SK-N-MC (cell line): ENCODE measurements around the gene ELFN1.

Source experiments
- DNase-seq: peaks from one replicate; pipeline ENCODE4 v3.0.0-alpha.2; 2011; ENCODE audit warnings: low read depth, low spot score
- H3K27ac ChIP-seq: fragments of 200-600 bp; sonication (generic); 2 replicates; pipeline ENCODE4 v1.5.1; 2016; ENCODE audit warnings: mixed run types
- H3K36me3 ChIP-seq: fragments of 200-600 bp; sonication (generic); 2 replicates; pipeline ENCODE4 v1.6.1; 2017; ENCODE audit warnings: antibody characterized with exemption, low read length, mixed read lengths; ENCODE audit not compliant: insufficient read depth
- H3K4me3 ChIP-seq: fragments of 200-600 bp; sonication (generic); 2 replicates; pipeline ENCODE4 v1.5.1; 2016
- H3K9ac ChIP-seq: fragments of 200-600 bp; sonication (generic); 2 replicates; pipeline ENCODE4 v1.8.0; 2017; ENCODE audit warnings: mixed run types, mixed read lengths; ENCODE audit not compliant: insufficient read length
- H3K9me3 ChIP-seq: fragments of 200-600 bp; sonication (generic); 2 replicates; pipeline ENCODE4 v1.6.1; 2017; ENCODE audit warnings: low read depth, mild to moderate bottlenecking, antibody characterized with exemption, low read length, moderate library complexity, mixed read lengths
- EZH2 ChIP-seq: fragments of 200-600 bp; sonication (generic); IDR thresholded peaks from one replicate; pipeline ENCODE4 v1.6.1; 2017; ENCODE audit warnings: antibody characterized with exemption
- FOXP2 ChIP-seq: optimal IDR thresholded peaks from 2 replicates; pipeline ENCODE3; 2011; ENCODE audit warnings: mild to moderate bottlenecking, moderate library complexity; ENCODE audit not compliant: insufficient read depth; ENCODE audit errors: extremely low read length, control extremely low read depth
- POLR2AphosphoS5 ChIP-seq: IDR thresholded peaks from 2 replicates; pipeline ENCODE4 v1.6.1; 2012; ENCODE audit warnings: mild to moderate bottlenecking, low read depth, low read length, borderline replicate concordance

ELFN1 gene

GRCh38 chr7:1640376-1641172 is 29.5 kb upstream of the ELFN1 start:
- H3K9ac ChIP-seq, result no peak overlapping the region
- no peak for DNase-seq
- H3K27ac ChIP-seq, result no peak overlapping the region
- no peaks in the 10 kb centered on the region for H3K36me3 ChIP-seq
- TF ChIP-seq POLR2AphosphoS5 (no peak), FOXP2 (no peak), EZH2 (no peak)
- no peak overlapping the region for H3K4me3 ChIP-seq
- no peaks in the 10 kb centered on the region for H3K9me3 ChIP-seq

- TF ChIP-seq POLR2AphosphoS5 (no peak), FOXP2 (no peak), EZH2 (no peak)
- DNase-seq, result no peak
- H3K9me3 ChIP-seq, result no peaks in the 10 kb centered on the region
- H3K36me3 ChIP-seq, result no peaks in the 10 kb centered on the region
- no peak overlapping the region for H3K4me3 ChIP-seq
- H3K27ac ChIP-seq, result no peak overlapping the region
- H3K9ac ChIP-seq, result no peak overlapping the region
Measured at GRCh38 chr7:1641173-1641572, 28.9 kb upstream of the ELFN1 start.

- H3K9me3 ChIP-seq, result no peaks in the 10 kb centered on the region
- H3K27ac ChIP-seq, result no peak overlapping the region
- TF ChIP-seq POLR2AphosphoS5, result no peak
- TF ChIP-seq EZH2, result no peak
- TF ChIP-seq FOXP2, result no peak
- H3K4me3 ChIP-seq, result no peak overlapping the region
- no peaks in the 10 kb centered on the region for H3K36me3 ChIP-seq
- no peak for DNase-seq
- no peak overlapping the region for H3K9ac ChIP-seq
Measured at GRCh38 chr7:1641661-1642260, 28.3 kb upstream of the ELFN1 start.

DNA sequence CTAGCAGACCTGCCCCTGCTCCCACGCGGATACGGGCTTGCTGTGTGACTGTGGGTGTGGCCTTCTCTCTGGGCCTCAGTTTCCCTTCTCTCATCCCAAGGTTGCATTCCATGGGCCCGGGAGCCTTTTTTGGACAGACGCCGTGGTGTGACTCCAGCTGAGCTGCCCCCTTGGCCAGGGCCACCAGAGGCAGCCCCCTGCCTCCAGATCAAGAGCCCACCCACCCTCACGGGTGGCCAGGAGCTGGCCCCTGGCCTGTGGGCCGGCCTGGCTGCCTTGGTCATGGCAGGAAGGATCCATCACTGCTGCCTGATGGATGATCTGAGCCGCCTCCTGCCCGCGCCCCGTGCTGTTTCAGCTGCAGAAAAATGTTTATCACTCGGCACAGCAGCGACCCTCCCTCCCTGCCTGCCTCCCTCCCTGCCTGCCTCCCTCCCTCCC is 27.8 kb upstream of the ELFN1 start:
- H3K36me3 ChIP-seq, result no peaks in the 10 kb centered on the region
- H3K9ac ChIP-seq, result no peak overlapping the region
- no peak for DNase-seq
- H3K4me3 ChIP-seq, result no peak overlapping the region
- no peak for TF ChIP-seq FOXP2
- H3K9me3 ChIP-seq, result no peaks in the 10 kb centered on the region
- no peak overlapping the region for H3K27ac ChIP-seq

DNA sequence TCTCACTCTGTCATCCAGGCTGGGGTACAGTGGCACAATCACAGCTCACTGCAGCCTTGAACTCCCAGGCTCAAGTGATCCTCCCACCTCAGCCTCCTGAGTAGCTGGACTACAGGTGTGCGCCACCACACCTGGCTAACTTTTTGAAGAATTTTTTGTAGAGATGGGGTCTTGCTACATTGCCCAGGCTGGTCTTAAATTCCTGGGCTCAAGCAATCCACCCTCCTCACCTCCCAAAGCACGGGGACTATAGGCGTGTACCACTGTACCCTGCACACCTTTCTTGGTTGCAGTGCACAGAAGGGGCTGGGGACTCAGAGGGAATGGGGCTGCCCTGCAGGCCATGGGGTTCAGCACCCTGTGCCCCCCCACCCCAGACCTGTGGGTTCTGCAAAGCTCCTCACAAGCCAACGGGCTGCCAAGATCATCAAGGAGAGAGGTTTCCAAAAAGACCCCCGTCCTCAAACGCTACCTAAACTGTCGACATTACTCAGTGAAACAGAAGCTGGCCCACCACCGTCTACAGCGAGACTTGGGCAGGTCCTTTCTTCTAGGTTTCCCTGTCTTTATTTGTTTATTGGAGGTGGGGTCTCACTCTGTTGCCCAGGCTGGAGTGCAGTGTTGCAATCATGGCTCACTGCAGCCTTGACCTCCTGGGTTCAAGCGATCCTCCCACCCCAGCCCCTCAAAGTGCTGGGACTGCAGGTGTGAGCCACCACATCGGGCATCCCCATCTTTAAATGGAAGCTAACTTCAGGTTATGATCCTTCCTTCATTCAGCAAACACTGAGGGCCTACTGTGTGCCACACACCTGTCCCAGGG is 26.6 kb upstream of the ELFN1 start:
- Histone ChIP-seq H3K9ac (no peak overlapping the region), H3K27ac (no peak overlapping the region), H3K9me3 (no peaks in the 10 kb centered on the region), H3K36me3 (no peaks in the 10 kb centered on the region), H3K4me3 (no peak overlapping the region)
- TF ChIP-seq POLR2AphosphoS5 (no peak), EZH2 (no peak), FOXP2 (no peak)
- DNase-seq, result no peak

- TF ChIP-seq EZH2 (no peak), POLR2AphosphoS5 (no peak), FOXP2 (no peak)
- H3K27ac ChIP-seq, result no peak overlapping the region
- no peak overlapping the region for H3K4me3 ChIP-seq
- no peak overlapping the region for H3K9ac ChIP-seq
- no peaks in the 10 kb centered on the region for H3K36me3 ChIP-seq
- DNase-seq, result no peak
- H3K9me3 ChIP-seq, result no peaks in the 10 kb centered on the region
Measured at GRCh38 chr7:1644341-1645070, 25.6 kb upstream of the ELFN1 start.

DNA sequence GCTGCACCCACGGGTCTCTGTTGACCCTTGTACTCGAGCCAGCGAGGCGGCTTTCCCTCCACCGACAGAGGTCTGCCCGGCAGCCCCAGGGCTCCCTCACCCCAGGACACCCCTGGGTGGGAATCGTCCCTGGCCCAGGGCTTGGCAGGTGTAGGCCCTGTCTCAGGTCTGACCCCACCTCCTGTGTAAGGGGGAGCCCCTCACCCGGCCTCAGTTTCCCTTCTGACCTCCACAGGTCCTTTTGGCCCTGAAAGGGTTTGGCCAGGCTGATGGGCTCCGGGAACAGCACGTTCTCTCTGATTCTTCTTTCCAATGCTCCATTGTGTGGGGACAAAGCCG is 25.0 kb upstream of the ELFN1 start:
- DNase-seq, result no peak
- no peaks in the 10 kb centered on the region for H3K36me3 ChIP-seq
- no peaks in the 10 kb centered on the region for H3K9me3 ChIP-seq
- no peak overlapping the region for H3K9ac ChIP-seq
- no peak overlapping the region for H3K27ac ChIP-seq
- TF ChIP-seq FOXP2, result no peak
- no peak overlapping the region for H3K4me3 ChIP-seq

DNA sequence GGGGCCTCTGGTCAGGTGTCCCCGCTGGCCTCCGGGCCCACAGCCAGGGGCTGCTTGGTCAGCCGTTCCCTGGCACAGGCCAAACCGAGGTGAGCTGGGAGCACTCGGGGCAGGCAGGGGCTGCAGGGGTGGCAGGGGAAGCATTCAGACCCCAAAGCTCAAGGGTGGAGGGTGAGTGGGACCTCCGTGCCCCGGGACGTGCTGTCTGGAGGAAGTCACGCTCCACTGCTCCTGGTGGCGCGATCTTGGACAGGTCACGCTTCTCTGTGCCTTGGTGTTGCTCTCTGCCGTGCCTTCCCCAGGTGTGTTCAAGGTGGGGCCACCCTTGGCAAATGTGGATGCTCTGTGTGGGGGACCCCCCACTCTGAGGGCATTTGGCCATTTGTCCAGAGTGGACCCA is 24.6 kb upstream of the ELFN1 start:
- Histone ChIP-seq H3K27ac (no peak overlapping the region), H3K9me3 (no peaks in the 10 kb centered on the region), H3K4me3 (no peak overlapping the region), H3K9ac (no peak overlapping the region), H3K36me3 (no peaks in the 10 kb centered on the region)
- no peak for DNase-seq
- no peak for TF ChIP-seq FOXP2
- no peak for TF ChIP-seq POLR2AphosphoS5
- no peak for TF ChIP-seq EZH2
